GM18951 (cell line): ENCODE results near the gene ZBTB47.

Source experiments
- POLR2A ChIP-seq: IDR thresholded peaks from 4 replicates; pipeline ENCODE4 v1.6.1; 2011; ENCODE audit warnings: mild to moderate bottlenecking; ENCODE audit not compliant: insufficient read length, insufficient read depth; ENCODE audit errors: extremely low read depth
- in situ Hi-C: fragments of 300-500 bp; cut with MboI; formaldehyde crosslinking; loops from one replicate; pipeline ENCODE4 v1.12.0; 2022; ENCODE audit warnings: low sequenced_read_pairs, mixed read lengths, inconsistent platforms; ENCODE audit not compliant: unreplicated experiment

The ZBTB47 gene

DNA sequence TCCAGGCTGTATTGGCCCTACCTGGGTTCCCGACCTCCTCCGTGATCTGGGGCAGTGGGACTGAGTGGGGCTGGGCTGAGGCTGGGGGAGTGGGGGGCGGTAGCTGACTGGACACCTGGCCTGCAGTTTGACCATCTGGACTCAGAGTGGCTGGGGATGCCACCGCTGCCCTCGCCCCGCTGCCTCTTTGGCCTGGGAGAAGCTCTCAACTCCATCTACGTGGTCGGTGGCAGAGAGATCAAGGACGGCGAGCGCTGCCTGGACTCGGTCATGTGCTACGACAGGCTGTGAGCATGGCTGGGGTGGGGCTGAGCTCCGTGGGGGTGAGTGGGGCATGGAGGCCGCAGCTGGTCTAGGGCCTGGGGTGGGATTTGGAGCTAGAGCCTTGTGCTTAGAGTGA, 34.5 kb downstream of the ZBTB47 start:
- TF ChIP-seq POLR2A, result no peak
- in situ Hi-C loops, result no loop called here

DNA sequence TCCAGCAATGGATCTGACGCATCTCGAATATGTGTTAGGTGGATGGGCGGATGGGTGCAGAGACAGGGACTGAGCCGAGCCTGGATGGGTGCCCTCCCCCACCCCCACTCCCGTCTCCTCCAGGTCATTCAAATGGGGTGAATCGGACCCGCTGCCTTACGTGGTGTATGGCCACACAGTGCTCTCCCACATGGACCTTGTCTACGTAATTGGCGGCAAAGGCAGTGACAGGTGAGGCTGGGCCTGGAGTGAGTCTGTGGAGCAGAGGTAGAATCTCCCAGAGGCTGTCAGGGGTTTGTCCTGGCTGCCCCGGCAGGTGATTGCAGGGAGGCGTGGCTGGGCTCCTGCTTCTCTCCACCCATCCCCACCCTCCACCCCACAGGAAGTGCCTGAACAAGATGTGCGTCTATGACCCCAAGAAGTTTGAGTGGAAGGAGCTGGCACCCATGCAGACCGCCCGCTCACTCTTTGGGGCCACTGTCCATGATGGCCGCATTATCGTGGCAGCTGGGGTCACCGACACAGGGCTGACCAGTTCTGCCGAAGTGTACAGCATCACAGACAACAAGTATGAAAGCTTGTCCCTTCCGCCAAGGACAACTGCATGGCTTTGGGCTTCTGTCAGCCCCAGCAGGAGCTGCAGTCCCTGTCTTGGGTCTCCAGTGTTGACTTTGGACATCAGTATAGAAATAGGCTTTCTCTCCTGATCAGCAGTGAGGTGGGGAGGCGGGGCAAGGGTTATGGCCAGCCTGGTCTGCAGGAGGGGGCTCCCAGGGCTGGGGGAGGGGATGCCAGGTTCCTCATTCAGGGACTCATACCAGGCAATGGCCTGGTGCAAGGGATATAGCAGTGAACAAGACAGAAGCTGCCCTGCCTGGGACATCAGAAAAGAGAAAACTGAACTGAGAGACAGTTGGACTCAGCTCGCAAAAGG, 35.3 kb downstream of the ZBTB47 start:
- no peak for TF ChIP-seq POLR2A
- in situ Hi-C loops, result no loop called here

DNA sequence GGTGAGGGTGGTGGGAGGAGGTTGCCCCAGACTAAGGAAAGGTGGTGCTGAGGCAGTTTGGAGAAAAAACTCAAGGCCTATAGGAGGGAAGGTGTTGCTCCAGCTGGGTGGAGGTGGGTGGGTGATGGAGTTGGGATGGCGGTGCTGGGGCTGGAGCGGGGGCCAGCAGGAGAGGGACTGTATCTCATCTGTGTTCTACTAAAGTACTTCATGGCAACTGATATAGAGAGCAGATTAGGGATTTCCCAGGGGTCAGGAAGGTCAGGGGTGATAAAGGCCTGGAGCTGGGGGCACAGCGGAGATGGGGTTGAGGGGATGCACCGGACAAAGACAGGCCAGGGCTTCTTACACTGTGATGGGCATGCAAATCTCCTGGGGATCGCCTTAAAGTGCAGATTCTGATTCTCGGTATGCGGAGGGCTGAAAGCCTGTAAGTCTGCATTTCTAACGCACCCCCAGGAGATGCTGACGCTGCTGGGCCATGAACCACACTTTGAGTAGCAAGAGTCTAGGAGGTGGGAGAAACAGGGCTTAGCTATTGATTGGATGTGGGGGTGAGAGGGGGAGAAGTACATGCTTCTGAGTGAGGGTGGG, 36.0 kb downstream of the ZBTB47 start:
- in situ Hi-C loops, result no loop called here
- no peak for TF ChIP-seq POLR2A

DNA sequence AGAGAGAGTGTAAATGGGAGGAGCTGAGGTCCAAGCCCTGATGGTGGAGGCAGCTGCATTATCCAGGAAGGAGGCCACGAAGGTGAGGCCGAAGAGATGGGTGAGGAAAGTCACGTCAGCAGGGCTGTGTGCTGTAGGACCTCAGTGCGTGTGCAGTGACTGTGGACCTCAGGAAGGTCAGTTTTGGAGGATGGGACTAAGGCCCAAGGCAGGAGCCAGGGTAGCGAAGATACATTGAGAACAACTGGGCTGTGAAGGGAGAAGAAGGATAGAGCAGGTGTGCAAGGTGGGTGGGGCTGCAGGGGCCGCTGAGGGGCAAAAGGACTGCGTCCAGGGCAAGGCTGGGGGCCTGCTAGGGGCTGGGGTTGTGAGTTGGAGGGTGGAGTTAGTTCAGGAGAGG, 36.7 kb downstream of the ZBTB47 start:
- TF ChIP-seq POLR2A, result no peak
- in situ Hi-C loops, result no loop called here

DNA sequence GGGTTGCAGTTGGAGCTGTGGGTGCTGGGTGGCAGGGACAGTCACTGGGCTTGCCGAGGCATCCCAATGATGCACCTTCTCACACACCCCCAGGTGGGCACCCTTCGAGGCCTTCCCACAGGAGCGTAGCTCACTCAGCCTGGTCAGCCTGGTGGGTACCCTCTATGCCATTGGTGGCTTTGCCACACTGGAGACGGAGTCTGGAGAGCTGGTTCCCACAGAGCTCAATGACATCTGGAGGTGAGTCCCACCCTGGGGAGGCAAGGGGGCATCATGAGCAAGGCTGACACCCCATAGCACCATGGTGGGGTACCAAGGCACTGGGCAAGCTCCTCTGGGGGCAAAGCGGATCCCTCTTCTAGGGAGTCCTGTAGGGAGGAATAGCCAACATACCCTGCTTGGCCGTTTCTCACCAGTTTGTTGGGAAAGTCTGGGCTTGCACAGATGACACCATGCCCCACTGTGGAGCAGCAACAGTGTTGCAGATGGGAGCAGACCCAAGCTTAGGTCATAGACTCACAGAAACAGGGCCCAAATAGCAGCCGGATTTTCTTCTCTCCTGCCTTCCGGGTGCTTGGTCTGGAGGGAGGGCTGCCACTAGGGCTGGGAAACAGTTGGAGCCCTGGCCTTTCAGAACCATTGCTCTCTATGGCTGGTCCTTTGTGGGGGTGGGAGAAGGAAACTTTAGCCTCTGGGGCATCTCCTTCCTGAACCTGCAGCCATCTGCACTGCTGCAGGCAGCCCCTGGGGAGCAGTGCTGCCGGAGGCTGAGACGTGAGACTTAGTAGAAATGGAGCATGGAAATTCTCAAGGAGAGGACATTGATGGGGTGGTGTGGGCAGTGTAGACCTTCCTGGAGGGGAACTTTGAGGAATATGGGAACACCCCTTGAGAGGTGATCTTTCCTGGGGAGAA, 37.5 kb downstream of the ZBTB47 start:
- no peak for TF ChIP-seq POLR2A
- in situ Hi-C loops, result no loop called here

DNA sequence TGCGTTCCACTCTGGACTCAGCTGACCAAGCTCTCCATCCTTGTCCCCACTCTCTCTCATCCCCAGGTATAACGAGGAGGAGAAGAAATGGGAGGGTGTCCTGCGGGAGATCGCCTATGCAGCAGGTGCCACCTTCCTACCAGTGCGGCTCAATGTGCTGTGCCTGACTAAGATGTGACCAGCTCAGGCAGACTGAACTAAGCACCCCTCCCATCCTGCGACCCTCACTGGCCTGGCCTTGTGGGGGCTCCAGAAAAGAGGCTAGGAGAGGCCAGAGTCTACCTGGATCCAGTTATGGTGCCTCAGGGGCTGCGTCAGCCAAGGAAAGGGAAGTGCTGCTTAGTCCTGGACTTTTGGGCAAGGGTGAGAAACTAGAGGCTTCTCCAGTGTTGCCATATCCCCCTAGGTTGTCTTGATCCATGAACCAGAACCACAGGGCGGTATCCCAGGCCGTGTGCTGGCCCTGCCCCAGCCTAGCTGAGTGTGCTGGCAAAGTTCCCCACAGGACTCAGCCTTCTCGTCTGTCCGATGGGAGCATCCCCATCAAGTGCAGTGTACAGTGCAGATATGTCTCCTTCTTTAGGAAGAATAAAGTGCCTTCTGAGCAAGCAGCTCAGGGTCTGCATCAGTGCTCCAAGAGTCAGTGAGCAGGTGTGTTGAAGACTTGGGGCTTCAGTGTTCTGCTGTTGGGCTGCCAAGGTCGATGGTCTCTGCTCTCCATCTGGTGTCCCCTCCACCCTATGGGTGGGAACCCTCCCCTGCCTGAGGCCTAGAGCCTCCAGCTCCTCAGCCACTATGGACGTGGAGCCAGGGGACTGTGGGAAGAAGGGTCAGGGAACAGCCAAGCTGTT, 38.5 kb downstream of the ZBTB47 start:
- no peak for TF ChIP-seq POLR2A
- in situ Hi-C loops, result no loop called here

DNA sequence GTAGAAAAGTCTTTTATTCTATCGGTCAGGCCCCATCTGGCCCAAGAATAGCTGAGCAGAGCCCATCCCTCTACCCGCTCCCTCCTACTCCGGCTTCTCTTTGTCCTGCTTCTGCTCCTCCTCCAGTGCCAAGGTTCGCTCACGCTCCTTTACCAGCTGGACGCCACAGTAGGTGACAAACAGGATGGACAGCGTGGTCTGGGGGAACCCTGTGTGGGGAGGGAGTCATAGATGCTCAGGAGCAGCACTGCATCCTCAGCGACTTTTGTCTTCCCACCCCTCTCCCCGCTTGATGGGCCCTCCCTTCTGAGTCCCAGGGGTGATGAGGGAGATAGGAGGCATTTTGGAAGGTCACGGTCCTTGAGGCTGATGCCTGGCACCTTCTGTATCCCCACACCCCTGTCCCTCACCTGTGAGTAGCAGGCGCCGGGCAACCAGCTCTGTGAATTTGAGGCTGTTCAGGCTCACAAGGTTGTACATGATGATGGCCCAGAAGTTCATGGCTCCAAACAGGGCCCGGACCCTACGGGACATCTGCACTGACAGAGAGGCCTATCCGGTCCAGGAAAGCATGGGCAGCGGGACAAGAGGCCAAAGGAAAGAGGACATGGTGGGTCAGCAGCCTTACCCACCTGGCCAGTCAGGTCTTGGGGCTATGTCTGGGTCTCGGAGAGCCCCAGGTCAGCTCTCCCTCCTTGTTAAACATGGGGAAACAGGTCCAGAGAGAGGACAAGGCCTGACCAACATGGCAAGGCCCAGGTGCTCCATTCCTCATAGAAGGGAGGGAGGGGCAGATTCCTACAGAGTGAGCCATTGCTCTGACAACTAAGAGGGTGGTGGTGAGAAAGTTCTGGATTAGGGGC, 39.4 kb downstream of the ZBTB47 start:
- in situ Hi-C loops, result no loop called here
- TF ChIP-seq POLR2A, result no peak

DNA sequence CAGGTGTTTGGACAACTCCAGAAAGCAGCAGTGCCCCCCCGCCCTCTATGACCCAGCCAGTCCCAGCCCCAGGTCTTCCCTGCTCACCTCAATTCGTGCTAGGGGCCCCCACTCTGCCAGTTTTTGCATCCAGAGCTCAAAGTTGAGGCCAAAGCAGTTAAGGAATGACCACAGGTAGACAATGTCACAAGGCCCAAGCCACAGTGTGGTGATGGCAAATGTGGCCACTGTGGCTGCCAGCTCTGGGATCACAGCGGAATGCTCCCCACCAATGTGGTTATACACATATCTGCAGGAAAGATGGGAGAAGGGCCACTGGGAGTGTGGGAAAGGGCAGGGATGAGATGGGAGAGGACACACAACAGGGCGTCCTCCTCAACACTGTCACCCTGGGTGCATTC, 40.0 kb downstream of the ZBTB47 start:
- in situ Hi-C loops, result no loop called here
- TF ChIP-seq POLR2A, result no peak

DNA sequence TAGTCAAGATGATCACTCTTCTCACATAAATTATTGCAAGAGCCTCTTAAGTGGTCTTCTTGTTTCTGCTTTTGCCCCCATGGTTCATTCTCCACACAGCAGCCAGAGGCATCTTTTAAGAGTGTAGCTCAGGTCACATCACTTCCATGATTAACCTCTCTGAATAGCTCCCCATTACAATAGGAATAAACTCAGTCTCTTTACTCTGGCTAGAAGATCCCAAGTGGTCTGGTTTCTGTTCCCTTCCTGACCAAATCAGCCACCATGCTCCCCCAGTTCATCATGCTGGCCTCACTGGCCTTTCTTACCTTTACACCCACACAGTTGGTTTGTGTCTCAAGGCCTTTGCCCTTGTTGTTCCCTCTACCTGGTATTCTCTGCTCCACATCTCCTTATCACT, 40.9 kb downstream of the ZBTB47 start:
- TF ChIP-seq POLR2A, result no peak
- in situ Hi-C loops, result no loop called here

DNA sequence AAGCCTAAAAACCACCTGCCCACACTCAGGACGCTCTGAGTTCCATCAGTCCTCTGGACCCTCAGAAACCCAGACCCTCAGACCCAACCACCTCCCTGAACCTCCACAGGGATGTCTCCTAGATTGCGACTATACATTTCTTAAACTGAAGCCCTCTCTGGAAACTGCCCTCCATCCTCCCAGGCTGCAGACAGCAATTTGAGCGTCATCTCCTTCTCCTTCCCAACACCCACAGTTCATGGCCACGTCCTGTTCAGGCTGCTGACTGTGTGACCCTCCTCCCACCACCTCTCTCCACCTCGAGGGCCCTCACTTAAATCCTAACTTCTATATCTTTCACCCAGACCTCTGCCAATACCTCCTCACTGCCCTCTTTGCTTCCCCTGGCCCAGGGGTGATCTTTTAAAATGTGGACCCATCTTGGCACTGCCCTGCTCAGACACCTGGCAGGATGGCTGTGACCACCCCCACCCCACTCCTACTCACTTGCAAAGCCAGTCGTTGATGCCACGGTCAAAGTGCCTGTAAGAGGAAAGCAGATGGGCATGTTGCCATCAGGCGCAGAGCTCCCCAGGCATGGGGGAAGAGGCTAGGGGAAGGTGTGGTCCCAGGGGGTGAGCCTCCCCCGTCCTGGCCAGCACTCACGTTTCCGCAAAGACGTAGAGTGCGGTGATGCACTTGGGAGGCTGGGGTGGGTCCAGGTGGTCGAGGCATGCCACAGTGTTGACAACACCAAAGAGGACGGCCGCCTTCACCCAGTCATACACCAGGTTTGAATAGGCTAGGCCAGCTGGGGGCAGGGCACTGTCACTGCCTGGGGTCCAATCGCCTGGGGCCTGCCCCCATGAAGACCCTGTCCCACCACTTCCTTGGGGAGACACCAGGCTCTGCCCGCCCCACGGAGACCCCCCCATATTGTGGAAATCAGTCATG, 43.1 kb downstream of the ZBTB47 start:
- in situ Hi-C loops, result no loop called here
- no peak for TF ChIP-seq POLR2A
